IPS DF 19.7 (cell line): ENCODE results near the gene CNTD1.
A peak's percentile ranks its signal among the peaks of the same experiment; 100 is the strongest.
"Not testable (repeated sequence)": the region's sequence is repeated elsewhere in the genome, so short reads cannot be mapped to it uniquely, and the experiment has no call there.

ENCODE experiments used
- DNase-seq: peaks from one replicate; pipeline ENCODE4 v3.0.0-alpha.2; 2013; ENCODE audit warnings: low read depth, low spot score

Gene CNTD1

GRCh38 chr17:42798383-42799380, at the start of gene CNTD1, which contains the start of gene COA3:
TSS of gene CNTD1 (plus strand) at chr17:42798861. CDS start at chr17:42799068, 207 bp downstream.
TSS of gene COA3 (minus strand) at chr17:42798704. CDS start at chr17:42798681, 23 bp downstream.
- DNase-seq: peak; percentile 75

DNA sequence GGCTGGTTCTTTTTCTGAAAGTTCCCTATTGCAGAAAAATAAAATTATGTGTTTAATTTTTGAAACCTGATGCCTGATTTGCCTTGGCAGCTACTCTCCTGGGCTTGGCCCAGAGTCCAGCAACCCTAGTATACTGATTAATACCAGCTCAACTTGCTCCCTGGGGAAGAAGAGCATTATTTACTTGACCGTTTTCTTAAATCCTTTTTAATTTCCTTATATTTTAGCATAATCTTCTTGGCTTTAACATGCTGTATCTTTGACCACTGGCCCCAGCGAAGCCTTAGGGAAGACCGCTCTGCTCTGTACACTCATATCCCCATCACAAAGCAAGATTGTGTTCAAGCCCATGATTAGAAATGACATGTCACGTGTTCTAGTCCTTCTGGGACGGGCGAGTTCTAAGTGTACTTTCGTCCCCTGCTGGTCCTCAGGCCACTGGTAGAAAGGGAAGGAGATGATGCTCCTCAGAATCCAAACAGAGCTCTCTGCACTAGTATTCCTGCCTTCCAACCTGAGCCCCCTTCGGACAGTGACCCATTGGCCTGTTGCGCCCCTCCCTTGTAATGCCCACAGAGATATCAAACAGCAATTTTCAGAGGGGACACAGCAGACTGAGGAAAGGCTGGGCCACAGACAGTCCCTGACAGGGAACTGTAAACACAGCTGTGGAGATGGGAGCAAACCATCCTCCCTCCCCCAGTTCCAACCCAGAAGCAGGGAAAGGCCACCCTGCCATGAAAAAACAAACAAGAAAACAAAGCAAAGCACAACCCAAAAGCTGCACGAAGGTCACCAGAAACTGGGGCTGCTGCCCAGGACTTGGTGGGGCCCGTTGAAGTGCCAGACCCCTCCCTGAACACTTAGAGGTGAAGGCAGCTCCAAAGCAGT, 49.5 kb upstream of the CNTD1 start:
- no peak for DNase-seq

DNA sequence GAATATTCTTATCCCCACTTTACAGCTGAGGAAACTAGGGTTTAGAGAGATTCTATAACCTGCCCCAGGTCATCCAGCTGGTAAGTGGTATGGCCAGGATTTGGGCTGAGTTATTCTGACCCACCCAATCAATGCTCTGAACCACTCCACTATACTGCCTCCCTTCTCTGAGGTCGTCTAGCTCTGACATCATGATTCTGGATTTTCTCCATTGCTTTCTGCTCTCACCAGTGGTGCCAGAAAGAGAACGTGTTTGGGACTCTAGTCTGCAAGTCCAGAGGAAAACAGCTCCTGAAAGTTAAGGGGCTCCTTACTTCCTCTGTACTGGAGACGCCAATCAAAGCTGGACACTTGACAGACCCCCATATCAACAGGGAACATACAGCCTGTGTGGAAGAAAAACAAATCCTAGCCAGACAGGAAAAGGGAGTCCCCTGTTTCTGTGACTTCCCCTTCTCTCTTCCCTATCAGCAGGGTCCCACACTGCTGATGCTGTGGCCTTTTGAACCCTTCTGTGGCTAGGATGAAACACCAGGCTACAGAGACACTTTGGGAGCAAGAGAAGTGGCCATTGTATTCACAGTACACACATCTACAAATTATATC, 47.8 kb upstream of the CNTD1 start:
- no peak for DNase-seq

DNA sequence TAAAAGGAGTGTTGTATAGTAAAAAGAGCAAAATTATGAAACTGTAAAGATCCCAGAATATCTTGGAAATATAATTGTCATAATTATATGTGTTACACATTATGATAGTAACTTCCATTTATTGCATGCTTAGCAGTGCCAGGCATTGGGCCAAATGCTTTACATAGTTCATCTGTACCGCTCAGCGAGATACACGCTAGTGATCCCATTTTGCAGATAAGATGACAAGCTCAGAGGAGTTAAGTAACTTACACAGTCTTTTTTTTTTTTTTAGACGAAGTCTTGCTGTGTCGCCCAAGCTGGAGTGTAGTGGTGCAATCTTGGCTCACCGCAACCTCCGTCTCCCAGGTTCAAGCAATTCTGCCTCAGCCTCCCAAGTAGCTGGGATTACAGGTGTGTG, 47.0 kb upstream of the CNTD1 start:
- DNase-seq: no peak

- DNase-seq: no peak
These were observed 43.9 kb upstream of the CNTD1 start for GRCh38 chr17:42754782-42755181.

GRCh38 chr17:42759982-42760651, 38.5 kb upstream of the CNTD1 start:
- no peak for DNase-seq

DNA sequence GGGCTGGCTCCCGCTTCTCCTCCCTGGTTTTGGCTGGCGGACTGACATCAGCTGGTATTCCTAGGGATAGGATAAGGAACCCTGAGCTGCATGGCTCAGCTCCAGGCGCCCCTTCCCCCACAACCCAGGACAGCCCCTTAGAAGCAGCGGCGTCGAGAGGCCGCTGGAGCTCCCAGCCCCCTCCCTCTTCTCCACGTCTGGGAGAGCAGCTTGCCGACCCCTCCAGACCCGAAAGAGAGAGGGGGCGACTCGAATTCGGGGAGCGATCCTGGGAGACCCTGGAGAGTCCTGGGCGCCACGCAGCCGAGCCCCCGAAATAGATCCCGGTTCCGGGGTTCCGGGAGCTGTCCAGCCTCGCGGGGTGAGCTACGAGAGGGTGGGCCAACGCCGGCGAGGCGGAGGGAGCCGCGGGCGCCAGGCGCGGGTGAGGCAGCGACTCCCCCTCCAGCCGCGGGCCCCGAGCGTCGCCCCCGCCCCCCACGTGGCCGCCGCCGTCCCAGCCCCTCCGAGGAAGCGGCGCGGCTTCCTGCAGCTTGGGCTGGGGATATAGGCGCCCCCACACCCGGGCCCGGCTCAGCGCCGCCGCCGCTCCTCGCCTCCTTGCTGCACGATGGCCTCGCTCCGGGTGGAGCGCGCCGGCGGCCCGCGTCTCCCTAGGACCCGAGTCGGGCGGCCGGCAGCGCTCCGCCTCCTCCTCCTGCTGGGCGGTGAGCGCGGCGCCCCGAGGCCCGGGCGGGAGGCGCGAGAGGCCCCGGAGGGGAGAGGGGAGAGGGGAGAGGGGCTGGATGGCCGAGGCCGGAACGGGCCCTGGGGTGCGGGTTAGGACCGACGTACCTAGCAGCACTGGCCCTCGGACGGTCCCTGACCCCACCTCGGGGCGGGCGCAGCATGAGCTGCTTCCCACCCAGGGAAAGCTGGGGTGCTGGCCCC, 37.7 kb upstream of the CNTD1 start, which contains the start of gene RAMP2:
Gene RAMP2, plus strand, starts transcription at position 576 of the 930 bp plus-strand sequence. Its CDS starts 35 bp downstream, at position 611.
- DNase-seq: no peak

- no peak for DNase-seq
These were observed 37.0 kb upstream of the CNTD1 start for GRCh38 chr17:42761638-42762037.

GRCh38 chr17:42766124-42766523, 32.5 kb upstream of the CNTD1 start:
- no peak for DNase-seq

- no peak for DNase-seq
These were observed 31.1 kb upstream of the CNTD1 start for GRCh38 chr17:42767512-42767911.

- not testable (repeated sequence) for DNase-seq
These were observed 30.7 kb upstream of the CNTD1 start for GRCh38 chr17:42768006-42768405.

DNA sequence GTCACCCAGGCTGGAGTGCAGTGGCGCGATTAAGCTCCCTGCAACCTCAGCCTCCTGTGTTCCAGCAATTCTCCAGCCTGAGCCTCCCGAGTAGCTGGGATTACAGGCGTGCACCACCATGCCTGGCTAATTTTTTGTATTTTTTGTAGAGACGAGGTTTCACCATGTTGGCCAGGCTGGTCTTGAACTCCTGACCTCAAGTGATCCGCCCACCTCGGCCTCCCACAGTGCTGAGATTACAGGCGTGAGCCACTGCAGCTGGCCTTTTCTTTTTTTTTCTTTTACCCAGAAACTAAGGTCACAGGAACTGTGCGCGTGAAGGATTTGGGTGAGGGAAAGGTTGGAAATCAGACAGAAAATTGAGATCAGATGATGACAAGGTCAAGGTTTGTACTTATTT, 28.7 kb upstream of the CNTD1 start:
- DNase-seq: not testable (repeated sequence)

- DNase-seq: no peak
These were observed 25.7 kb upstream of the CNTD1 start for GRCh38 chr17:42772945-42773289.

DNA sequence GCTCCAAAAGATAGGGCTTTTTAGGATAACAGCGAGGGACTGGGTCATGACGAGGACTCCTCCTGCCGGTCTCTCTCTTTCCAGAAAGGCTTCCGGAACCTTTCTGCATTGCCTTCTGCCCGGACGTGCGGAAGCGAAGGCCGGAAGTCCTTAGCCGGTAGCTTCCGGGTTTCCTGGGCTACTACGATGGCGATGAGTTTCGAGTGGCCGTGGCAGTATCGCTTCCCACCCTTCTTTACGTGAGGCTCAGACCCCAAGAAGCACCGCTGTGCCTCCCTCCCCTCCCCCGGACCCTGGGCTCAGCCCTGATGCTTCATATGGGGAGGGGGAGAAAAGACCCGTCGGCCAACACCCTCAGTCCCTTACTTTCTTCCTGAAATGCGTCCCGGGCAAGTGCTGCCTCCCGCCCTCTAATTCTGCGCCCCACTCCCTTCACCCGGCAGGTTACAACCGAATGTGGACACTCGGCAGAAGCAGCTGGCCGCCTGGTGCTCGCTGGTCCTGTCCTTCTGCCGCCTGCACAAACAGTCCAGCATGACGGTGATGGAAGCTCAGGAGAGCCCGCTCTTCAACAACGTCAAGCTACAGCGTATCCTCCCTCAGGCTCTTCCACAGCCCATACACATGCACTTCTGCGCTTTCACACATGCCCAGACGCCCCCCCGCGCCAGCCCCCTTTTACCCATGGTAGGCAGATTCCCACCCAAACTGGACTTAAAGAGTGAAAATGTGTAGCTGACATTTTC, 25.2 kb upstream of the CNTD1 start, which contains the start of gene VPS25:
Gene VPS25, plus strand, starts transcription at position 160 of the 746 bp plus-strand sequence. Its CDS starts 27 bp downstream, at position 187.
- no peak for DNase-seq

DNA sequence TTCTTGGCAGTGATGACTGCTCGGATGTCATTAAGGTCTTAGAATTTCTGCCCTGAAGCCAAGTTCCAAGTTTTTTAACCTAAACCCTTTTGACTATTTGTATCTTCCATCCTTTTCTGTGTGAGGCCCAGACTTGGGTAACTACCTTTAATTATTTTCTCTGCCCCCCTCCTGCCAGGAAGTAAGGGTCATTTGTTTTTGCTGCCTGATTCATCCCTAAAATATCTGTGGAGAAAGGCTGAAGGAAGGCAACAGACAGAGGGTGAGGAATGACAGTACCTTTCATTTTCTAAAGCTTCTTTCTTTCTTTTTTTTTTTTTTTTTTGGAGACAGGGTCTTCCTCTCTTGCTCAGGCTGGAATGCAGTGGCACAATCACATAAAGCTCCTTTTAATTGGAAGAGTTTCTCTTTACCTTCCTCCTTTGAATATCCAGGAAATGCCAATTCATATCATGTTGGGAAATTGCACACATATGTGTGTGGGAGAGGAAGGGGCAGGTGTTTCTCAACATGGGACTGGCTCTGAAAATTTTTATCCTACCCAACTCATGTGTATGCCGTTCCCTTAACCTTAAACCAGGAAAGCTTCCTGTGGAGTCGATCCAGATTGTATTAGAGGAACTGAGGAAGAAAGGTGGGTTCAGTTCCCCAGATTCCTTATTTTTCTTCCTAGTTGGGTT, 24.5 kb upstream of the CNTD1 start:
- DNase-seq: no peak

GRCh38 chr17:42775534-42776098, 23.0 kb upstream of the CNTD1 start:
- no peak for DNase-seq

DNA sequence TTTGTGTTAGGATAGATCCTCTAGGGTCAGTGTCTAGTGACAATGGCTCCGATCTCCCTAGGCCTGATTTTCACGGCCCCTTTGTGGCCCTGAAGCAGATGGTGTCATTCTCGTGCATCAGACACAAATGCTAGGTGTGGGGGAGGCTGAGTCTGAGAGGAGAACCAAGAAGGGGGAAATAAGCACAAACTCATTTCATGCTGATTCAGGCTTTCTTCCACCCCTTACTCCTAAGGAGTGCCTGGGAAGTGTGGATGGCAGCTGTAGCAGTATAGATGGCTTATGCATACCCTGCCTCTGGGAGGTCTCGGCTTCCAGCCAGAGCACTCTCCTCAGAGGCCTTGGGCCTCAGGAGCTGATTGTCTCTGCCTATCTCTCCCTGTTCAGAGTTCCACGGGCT, 20.1 kb upstream of the CNTD1 start:
- no peak for DNase-seq

- no peak for DNase-seq
These were observed 19.2 kb upstream of the CNTD1 start for GRCh38 chr17:42779304-42779935.
